Measurements from ENCODE around the gene HDAC10. TPM values are rescaled to one million over a fixed set of nuclear protein-coding genes. Genes with fewer than 3 reads are reported as not detected.

HDAC10 gene
- total RNA-seq, 1 donor from 2014 or later, result 5.4 TPM

DNA sequence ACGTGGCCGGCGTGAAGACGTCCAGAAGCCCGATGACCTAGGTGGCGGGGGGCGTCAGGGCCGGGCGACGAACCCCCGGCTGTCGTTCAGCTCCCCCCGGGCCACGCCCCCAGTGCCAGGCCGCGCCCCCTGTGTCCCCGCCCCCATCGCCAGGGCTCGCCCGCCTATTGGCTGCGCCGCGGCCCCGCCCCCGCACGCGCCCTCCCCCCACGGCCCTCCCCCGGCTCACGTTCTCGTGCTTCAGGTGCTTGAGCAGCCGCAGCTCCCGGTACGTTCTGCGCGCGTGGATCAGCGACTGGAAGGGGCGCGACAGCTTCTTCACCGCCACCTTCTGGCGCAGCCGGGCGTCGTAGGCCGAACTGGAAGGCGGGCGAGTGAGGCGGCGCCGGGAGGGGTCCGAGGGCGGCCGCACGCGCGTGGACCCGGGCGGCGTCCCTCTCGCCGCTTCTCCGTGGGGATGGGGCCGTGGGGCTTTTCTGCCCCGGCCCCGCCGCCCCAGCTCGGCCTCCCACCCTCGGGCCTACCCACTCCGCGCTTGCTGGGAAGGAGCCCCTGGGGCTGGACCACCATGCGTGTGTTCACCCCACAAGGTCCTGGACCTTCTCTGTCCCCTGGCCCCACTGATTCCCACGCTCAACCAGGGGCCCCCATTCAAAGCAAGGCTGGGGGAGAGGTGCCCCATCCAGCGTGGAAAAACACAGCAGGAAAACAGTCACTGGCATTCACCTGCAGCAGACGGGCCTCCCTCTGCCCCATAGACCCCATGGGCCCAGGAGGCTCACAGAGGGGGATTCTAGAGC, 16.7 kb upstream of the HDAC10 start:
- Histone ChIP-seq H3K4me3 (peak overlapping the region; percentile 23), H3K4me2 (peak overlapping the region; percentile 68), H3K27me3 (peaks cover 85% of the 10 kb centered on the region), H3K36me3 (no peaks in the 10 kb centered on the region), H3K27ac (no peak overlapping the region), H3K9me3 (ENCODE audit: low read depth) (no peaks in the 10 kb centered on the region), H2AFZ (replicated peaks) (no peak overlapping the region), H3K4me1 (peaks cover 20% of the 10 kb centered on the region), H3K9ac (no peak overlapping the region), H3K79me2 (ENCODE audit: low read depth) (no peaks in the 10 kb centered on the region), H3F3A (ENCODE audit: low read depth) (peaks cover 23% of the 10 kb centered on the region), H4K20me1 (ENCODE audit: low read depth) (peaks cover 45% of the 10 kb centered on the region)
- TF ChIP-seq EZH2 (IDR thresholded peaks at IDR 0.05) (peak; percentile 73), EZH2phosphoT487 (IDR thresholded peaks at IDR 0.05) (peak; percentile 3)
- TF ChIP-seq, protein P1, sequence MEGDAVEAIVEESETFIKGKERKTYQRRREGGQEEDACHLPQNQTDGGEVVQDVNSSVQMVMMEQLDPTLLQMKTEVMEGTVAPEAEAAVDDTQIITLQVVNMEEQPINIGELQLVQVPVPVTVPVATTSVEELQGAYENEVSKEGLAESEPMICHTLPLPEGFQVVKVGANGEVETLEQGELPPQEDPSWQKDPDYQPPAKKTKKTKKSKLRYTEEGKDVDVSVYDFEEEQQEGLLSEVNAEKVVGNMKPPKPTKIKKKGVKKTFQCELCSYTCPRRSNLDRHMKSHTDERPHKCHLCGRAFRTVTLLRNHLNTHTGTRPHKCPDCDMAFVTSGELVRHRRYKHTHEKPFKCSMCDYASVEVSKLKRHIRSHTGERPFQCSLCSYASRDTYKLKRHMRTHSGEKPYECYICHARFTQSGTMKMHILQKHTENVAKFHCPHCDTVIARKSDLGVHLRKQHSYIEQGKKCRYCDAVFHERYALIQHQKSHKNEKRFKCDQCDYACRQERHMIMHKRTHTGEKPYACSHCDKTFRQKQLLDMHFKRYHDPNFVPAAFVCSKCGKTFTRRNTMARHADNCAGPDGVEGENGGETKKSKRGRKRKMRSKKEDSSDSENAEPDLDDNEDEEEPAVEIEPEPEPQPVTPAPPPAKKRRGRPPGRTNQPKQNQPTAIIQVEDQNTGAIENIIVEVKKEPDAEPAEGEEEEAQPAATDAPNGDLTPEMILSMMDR (IDR thresholded peaks at IDR 0.05), result peak; percentile 45
- H3K4me3 Mint-ChIP-seq, result no peak overlapping the region
- H3K36me3 Mint-ChIP-seq, result no peaks in the 10 kb centered on the region
- H3K27me3 Mint-ChIP-seq (ENCODE audit: insufficient read depth, low read depth), result peaks cover 4% of the 10 kb centered on the region
- peaks cover 2% of the 10 kb centered on the region for H3K9me3 Mint-ChIP-seq
- H3K27ac Mint-ChIP-seq, result no peak overlapping the region
- H3K4me1 Mint-ChIP-seq, result peaks cover 11% of the 10 kb centered on the region
- peak; percentile 72 for DNase-seq (ENCODE audit: low spot score)

DNA sequence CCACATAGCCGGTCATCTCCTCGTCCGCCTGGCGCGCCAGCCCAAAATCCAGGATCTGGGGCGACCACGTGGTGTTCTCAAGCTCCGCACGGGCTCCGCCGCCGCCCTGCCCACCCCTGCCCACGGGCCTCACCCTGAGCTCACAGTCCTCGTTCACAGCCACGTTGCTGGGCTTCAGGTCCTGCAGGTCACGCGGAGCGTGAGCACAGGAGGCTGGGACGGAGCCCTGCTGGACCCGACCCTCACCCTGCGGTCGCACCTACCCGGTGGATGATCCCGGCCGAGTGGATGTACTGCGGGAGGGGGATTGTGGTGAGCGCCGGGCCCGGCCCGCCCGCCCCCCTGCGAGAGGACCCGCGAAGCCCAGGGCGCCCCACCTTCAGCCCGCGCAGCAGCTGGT, 15.9 kb upstream of the HDAC10 start:
- Mint-ChIP-seq H3K4me3 (no peak overlapping the region), H3K36me3 (no peaks in the 10 kb centered on the region), H3K27ac (no peak overlapping the region), H3K9me3 (peaks cover 2% of the 10 kb centered on the region), H3K4me1 (peaks cover 9% of the 10 kb centered on the region), H3K27me3 (ENCODE audit: insufficient read depth, low read depth) (peaks cover 5% of the 10 kb centered on the region)
- peaks cover 19% of the 10 kb centered on the region for H3K4me1 ChIP-seq
- H3K4me3 ChIP-seq, result peak overlapping the region; percentile 23
- DNase-seq (ENCODE audit: low spot score), result no peak
- TF ChIP-seq, protein P1 (IDR thresholded peaks at IDR 0.05), result no peak
- TF ChIP-seq EZH2phosphoT487 (IDR thresholded peaks at IDR 0.05) (no peak), EZH2 (IDR thresholded peaks at IDR 0.05) (no peak)
- no peak overlapping the region for H2AFZ ChIP-seq (replicated peaks)
- H3K9me3 ChIP-seq (ENCODE audit: low read depth), result no peaks in the 10 kb centered on the region
- no peaks in the 10 kb centered on the region for H3K79me2 ChIP-seq (ENCODE audit: low read depth)
- H3K9ac ChIP-seq, result no peak overlapping the region
- H4K20me1 ChIP-seq (ENCODE audit: low read depth), result peaks cover 37% of the 10 kb centered on the region
- H3F3A ChIP-seq (ENCODE audit: low read depth), result peaks cover 15% of the 10 kb centered on the region
- no peaks in the 10 kb centered on the region for H3K36me3 ChIP-seq
- H3K4me2 ChIP-seq, result no peak overlapping the region
- H3K27me3 ChIP-seq, result peaks cover 93% of the 10 kb centered on the region
- H3K27ac ChIP-seq, result no peak overlapping the region

DNA sequence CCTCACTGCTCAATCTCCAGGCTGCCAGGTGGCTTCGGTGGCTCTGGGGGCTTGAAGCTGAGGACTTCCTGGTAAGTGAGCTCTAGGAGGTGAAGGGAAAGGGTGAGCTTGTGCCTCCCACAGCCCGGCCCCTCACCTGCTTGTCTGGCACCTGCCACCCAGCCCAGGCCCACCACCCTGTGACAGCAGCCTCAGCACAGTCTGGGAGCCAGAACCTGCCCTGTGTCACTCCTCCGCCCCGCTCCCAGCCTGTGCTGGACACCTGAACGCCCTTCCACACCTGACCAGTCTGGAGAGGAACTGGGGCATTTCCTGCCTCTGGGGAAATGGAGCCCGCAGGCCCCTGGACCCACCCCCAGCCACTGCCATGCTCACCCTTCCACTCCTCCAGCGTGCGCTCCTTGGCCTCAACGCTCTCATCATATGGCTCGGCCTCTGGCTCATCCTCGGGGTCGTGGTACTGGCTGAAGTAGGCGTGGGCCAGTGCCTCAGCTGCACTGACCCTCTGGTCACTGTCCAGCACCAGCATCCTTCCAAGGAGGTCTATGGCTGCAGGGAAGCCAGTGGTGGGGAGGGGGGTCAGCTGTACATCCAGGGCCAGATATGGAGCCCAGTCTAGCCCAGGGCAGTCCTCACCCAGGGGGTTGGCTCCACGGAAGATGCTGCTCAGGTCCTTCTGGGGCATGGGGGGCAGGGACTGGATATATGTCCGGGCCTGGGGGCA, 14.0 kb upstream of the HDAC10 start:
- Histone ChIP-seq H4K20me1 (ENCODE audit: low read depth) (peaks cover 33% of the 10 kb centered on the region), H2AFZ (replicated peaks) (no peak overlapping the region), H3K4me3 (no peak overlapping the region), H3K4me1 (peaks cover 10% of the 10 kb centered on the region), H3K36me3 (no peaks in the 10 kb centered on the region), H3K27ac (no peak overlapping the region), H3K9me3 (ENCODE audit: low read depth) (no peaks in the 10 kb centered on the region), H3K79me2 (ENCODE audit: low read depth) (no peaks in the 10 kb centered on the region), H3K27me3 (peaks cover 94% of the 10 kb centered on the region), H3F3A (ENCODE audit: low read depth) (peaks cover 5% of the 10 kb centered on the region), H3K9ac (no peak overlapping the region), H3K4me2 (no peak overlapping the region)
- peaks cover 8% of the 10 kb centered on the region for H3K4me1 Mint-ChIP-seq
- H3K27ac Mint-ChIP-seq, result no peak overlapping the region
- no peak for DNase-seq (ENCODE audit: low spot score)
- no peak overlapping the region for H3K4me3 Mint-ChIP-seq
- H3K36me3 Mint-ChIP-seq, result no peaks in the 10 kb centered on the region
- H3K9me3 Mint-ChIP-seq, result peaks cover 2% of the 10 kb centered on the region
- H3K27me3 Mint-ChIP-seq (ENCODE audit: insufficient read depth, low read depth), result peaks cover 6% of the 10 kb centered on the region
- no peak for TF ChIP-seq EZH2 (IDR thresholded peaks at IDR 0.05)
- TF ChIP-seq, protein P1 (IDR thresholded peaks at IDR 0.05), result no peak
- no peak for TF ChIP-seq EZH2phosphoT487 (IDR thresholded peaks at IDR 0.05)

Measured in neural progenitor cell (in vitro differentiated cells).